Hippocampal formation (tissue), 2 donors: Measurements from ENCODE around the gene SAA1.
"Not testable (repeated sequence)": the region's sequence is repeated elsewhere in the genome, so short reads cannot be mapped to it uniquely, and the experiment has no call there.

ENCODE experiments used
- DNase-seq, 2 donors: peaks; one replicate each; lab custom pipeline; 2025; lab: John Stamatoyannopoulos, UW

The SAA1 gene

DNA sequence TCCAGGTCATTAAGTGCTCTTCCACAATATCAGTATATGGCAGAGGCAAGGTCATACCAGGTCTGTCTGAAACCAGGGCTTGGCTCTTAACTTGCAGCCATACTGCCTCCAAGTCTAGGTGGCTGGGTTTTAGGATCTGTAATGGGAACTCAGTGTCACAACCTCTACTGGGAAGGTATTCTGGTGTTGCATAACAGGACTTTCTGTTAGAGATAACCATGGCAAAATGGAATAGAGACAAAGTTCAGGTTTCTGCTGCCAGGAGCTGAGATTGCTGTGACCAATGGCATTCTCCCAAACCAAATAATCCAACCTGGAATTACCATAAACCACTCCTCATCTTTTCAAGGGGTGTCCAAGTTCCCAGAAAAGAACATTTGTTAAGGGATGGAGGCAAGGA lies 6.8 kb upstream of the SAA1 start:
- no peak for DNase-seq

GRCh38 chr11:18261721-18262120 lies 4.3 kb upstream of the SAA1 start:
- DNase-seq = no peak

DNA sequence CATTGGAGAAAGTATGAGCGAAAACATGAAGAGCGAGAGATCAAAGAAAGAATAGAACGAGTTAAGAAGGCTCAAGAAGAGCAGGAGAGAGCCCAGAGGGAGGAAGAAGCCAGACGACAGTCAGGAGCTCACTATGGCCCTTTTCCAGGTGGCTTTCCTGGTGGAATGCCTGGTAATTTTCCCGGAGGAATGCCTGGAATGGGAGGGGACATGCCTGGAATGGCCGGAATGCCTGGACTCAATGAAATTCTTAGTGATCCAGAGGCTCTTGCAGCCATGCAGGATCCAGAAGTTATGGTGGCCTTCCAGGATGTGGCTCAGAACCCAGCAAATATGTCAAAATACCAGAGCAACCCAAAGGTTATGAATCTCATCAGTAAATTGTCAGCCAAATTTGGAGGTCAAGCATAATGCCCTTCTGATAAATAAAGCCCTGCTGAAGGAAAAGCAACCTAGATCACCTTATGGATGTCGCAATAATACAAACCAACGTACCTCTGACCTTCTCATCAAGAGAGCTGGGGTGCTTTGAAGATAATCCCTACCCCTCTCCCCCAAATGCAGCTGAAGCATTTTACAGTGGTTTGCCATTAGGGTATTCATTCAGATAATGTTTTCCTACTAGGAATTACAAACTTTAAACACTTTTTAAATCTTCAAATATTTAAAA lies 3.2 kb upstream of the SAA1 start:
- not testable (repeated sequence) for DNase-seq

- DNase-seq = no peak
These were observed 2.0 kb upstream of the SAA1 start for GRCh38 chr11:18264035-18264434.

- no peak for DNase-seq
These were observed 1.1 kb upstream of the SAA1 start for GRCh38 chr11:18264677-18265555.

DNA sequence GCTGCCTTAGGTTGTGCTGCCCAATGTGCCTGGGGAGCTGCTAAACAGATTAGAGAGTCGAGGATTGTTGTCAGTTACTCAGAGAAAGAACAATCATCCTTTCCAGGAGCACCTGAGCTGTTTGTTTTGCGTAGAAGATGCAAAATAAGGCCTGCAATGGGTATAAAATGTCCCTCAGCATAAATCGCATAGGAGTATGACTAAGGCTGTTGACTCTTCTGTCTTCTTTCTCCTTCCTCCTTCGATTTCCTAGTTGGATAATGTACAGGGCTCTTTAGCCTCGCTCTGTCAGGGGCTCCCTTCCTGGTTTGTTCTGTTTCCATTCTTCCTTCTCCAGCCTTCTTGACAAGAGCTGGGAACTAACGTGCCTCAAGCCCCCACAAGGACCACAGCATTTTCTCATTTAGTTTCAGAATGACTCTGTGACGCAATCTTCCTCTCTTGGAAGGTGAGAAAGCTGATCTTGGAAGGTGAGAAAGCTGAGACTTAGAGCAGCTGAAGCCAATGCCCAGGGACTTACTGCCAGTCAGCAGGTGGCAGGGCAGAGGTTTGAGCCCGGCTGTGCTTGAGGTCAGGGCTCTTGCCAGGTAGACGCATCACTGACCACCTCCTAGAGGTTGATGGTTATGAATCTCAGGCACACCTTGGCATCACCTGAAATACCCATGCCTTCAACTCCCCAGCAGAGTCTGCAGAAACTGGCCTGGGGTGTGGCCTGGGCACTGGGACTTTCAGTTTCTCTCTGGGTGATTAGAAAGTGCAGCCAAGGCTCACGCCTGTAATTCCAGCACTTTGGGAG lies 1.5 kb downstream of the SAA1 start:
- not testable (repeated sequence) for DNase-seq

DNA sequence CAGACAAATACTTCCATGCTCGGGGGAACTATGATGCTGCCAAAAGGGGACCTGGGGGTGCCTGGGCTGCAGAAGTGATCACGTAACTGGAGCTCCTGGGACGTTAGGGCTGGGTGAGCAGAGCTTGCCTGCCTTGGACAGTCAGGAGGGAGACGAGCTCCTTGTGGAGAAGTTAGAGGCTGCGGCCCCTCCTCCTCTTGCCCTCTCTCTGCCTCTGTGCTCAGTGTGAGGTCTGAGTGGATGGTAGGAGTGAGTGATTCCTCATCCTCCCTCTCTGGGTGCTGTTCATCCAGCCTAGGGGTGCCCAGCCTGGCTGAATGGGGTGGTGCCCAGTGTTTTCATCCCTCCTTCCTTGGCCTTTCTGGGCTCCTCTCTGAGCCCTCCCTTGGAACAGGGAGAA lies 3.2 kb downstream of the SAA1 start:
- DNase-seq = not testable (repeated sequence)

DNA sequence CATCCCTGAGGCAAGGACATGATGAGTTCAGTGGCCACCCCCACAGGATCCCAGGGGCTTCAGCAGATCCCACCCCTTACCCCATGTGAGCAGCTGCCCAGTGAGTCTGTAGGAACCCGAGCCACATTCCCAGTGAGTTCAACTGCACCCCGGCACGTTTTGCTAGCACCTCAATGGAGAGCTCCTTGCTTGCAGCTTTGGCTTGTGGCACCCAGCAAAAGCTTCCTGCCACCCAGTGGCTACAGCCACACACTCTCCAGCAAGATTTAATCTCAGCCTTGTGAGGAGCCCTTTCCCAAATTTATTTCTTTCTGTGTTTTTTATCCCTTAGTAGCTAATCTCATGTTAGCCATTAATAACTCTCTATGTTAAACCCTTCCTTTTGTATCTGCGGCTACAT lies 4.0 kb downstream of the SAA1 start:
- DNase-seq = no peak

- DNase-seq = no peak
These were observed 5.1 kb downstream of the SAA1 start for GRCh38 chr11:18271206-18271605.

DNA sequence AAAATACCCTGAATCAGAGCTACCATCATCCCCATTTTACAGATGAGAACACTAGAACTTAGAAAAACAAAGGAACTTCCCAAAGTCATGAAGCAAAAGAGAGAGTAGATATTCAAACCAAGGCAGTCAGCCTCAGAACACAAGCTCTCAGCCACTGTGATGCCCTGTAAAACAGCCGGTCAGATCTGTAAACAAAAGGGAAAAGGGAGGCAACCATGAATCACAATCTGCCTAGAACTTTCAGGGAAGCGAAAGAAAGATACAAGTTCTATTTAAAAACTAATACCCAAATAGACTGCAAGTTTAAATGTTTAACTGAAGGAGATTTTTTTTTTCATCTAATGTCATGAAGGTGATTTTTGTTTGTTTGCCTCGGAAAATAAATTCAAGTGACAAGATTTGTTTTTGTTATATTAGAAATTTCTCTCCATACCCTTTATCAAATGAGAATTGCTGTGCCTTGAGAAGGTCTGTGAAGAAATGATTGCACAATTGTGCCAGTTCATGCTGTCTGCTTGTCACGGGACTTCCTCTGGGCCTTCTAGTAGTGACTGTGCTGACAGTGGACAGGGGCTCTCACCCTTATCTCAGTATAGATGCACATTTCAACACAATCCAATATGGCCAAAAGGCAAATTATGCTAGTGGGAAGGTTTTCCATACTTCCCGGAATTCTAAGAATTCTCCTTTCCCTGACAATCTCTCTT lies 11.7 kb downstream of the SAA1 start:
- DNase-seq = peak in 1 of 2 donors; percentile 3

DNA sequence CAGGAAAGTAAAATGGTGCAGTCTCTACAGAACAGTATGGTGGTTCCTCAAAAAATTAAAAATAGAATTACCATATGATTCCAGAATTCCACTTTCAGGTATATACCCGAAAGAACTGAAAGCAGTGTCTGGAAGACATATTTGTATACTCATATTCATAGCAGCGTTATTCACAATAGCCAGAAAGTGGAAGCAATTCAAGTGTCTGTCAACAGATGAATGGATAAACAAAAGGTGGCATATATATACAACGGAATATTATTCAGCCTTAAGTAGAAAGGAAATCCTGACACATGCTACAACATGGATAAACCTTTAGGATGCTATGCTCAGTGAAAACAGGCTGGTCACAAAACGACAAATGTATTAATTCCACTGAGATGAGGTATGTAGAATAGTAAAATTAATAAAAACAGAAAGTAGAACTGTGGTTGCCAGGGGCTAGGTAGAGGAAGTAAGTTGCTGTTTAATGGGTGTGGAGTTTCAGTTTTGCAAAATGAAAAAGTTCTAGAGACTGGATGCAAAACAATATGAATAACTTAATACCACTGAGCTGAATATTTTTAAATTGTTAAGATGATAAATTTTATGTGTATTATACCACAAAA lies 14.5 kb downstream of the SAA1 start:
- DNase-seq = no peak

- no peak for DNase-seq
These were observed 16.6 kb downstream of the SAA1 start for GRCh38 chr11:18282626-18283025.

- no peak for DNase-seq
These were observed 19.8 kb downstream of the SAA1 start for GRCh38 chr11:18285841-18286240.

GRCh38 chr11:18288911-18289310 lies 22.8 kb downstream of the SAA1 start:
- DNase-seq = no peak

- DNase-seq = no peak
These were observed 28.8 kb downstream of the SAA1 start for GRCh38 chr11:18294862-18295261.

- DNase-seq = no peak
These were observed 29.3 kb downstream of the SAA1 start for GRCh38 chr11:18295316-18295715.

DNA sequence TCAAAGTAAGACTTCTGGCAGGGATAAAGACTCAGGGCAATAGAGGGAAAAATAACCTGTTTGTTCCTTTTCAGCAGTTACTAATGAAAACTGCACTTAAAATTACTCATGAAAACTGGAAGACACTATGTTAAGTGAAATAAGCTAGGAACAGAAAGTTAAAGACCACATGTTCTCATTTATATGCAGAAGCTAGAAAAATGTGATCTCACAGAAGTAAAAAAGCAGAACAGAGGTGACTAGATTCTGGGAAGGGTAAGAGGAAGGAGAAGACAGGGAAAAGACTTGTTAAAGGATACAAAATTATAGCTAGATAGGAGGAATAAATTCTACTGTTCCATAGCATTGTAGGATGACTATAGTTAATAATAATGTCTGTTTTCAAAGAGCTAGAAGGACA lies 33.7 kb downstream of the SAA1 start:
- no peak for DNase-seq

GRCh38 chr11:18304745-18305144 lies 38.7 kb downstream of the SAA1 start:
- no peak for DNase-seq

GRCh38 chr11:18307461-18308139 lies 41.5 kb downstream of the SAA1 start:
- no peak for DNase-seq

DNA sequence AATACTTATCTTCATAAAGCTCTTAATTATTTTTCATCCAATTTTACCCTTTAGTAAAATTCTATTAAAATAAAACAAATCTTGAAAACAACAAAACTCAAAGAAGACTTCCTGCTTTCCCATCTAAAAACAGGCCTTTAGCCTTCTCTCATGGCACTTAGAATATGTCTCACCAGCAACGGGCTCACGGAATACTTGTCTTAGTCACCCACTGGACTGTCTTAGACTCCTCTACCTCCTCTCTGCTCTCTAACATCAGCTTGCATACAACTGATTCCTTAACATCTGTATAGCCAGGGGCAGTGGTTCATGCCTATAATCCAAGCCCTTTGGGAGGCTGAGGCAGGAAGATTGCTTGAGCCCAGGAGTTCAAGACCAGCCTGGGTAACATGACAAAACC lies 42.2 kb downstream of the SAA1 start:
- no peak for DNase-seq

DNA sequence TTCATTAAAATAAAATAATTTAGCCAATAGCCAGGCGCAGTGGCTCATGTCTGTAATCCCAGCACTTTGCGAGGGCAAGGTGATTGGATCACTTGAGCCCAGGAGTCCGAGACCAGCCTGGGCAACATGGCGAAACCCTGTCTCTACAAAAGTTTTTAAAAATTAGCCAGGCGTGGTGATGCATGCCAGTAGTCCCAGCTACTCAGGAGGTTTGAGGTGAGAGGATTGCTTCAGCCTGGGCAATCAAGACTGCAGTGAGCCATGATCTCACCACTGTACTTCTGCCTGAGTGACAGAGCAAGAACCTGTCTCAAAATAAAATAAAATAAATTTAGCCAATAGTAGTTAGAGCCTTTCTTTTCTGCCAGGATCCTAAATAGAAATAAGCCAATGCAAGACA lies 43.6 kb downstream of the SAA1 start:
- DNase-seq = no peak
